T-helper 2 cell (primary cell): ENCODE measurements around the gene WDR43.
"Not testable (repeated sequence)": the region's sequence is repeated elsewhere in the genome, so short reads cannot be mapped to it uniquely, and the experiment has no call there.

Source experiments
- DNase-seq, 5 experiments: peaks; one replicate each; pipeline versions ENCODE4 v3.0.0 to v3.0.0-alpha.2; 2012 to 2022

WDR43 gene

DNA sequence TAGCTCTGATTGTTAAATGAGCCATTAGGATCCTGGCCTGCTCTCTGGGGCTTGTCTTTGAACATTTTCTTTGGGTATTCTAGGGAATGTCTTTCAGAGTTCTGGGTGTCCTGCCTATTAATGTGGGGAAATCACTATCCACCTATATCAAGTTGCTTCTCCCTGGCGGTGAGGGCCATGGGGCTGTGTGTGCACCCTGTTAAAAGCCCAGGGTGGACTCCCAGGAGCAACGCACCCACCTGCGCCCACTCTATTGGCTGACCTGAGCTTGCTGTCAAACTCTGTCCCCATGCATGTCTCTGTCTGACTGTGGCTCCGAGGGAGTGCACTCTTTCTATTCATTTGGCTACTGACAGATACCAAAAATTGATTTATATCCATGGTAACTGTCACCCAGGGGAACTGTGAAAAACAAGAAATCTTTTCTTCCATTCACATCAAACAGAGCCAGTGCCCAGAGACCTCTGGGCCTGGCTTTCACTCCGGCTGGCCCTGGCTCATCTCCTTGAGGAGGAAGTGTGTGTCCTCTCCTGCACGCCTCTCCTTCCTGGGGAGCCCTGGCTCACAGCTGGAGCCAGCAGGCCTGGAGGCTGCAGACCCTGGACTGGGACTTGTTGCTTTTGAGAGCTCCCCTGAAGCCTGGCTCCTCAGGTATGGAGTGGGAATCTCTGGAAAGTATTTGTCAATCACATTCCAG, 76.1 kb downstream of the WDR43 start:
- no peak for DNase-seq

DNA sequence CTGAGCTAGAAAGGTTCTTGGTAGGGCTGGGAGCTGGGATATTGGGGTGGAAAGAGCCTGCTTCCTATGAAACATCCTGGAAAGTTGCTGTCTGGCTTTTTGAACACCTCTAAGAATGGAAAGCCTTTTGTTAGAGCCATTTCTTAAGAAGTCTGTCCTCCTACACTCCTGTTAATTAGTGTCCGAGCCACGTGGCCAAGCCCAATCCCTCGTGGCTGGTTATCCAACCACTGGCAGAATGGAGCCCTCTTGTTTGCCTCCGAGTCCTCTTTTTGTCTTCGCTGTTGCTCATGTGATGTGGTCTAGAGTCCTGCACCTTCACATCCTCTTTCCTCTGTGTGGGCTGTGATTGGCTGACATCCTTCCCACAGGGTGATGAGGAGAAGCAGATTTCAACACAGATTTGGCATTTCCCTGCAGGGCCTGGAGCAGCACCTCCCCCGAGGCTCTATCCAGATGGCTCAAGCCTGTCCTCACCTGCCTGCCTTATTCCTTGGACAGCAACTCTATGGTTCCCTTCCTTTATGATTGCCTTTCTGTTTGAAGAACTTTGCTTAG, 78.4 kb downstream of the WDR43 start:
- peak in 2 of 5 experiments; percentile 7 to 34 for DNase-seq

DNA sequence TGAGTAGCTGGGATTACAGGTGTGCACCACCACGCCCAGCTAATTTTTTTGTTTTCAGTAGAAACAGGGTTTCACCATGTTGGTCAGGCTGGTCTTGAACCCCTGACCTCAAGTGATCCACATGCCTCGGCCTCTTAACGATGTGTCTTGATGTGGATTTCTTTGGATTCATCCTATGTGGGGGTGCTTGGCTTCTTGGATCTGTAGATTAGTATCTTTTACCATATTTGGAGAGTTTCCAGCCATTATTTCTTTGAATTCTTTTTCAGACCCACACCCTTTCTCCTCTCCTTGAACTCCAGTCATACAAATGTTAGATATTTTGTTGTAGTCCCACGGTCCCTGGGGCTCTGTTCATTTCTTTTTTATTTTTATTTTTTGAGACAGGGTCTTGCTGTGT, 79.8 kb downstream of the WDR43 start:
- DNase-seq = no peak

DNA sequence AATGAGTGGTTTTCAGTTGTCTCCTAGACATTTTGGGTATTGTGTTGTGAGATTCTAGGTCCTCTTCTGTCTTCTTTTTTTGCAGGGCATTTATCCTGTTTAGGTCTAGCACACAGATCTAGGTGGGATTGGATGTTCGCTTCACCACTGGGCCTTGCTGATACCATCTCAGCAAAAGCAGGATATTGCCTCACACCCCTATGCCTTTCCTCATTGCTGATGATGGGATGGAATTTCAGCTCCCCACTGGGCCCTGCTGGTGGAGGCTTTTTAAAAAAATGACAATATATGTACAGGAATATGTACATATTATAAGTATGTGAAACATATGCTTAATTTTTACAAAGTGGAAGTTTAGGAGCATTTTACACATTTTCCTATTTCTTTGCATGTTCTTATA, 81.2 kb downstream of the WDR43 start:
- no peak for DNase-seq

DNA sequence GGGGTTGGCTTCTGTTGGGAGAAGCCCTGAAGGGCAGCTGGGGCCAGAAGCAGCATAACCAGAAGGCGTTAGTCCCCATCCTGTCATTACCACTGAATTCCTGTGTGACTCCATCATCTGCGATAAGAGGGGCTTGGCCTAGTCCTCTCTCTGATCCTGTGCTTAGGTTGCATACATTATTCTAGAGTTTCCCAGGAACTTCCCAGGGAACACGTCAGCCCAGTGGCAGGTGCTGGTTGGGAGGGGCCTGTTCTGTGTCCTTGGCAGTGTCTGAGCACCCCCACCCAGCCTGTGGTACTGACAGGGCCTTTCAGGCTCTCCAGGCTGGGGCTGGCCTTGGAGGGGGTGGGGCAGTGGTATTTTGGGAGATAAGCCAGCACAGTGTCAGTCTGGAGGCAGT, 82.1 kb downstream of the WDR43 start:
- DNase-seq = no peak

DNA sequence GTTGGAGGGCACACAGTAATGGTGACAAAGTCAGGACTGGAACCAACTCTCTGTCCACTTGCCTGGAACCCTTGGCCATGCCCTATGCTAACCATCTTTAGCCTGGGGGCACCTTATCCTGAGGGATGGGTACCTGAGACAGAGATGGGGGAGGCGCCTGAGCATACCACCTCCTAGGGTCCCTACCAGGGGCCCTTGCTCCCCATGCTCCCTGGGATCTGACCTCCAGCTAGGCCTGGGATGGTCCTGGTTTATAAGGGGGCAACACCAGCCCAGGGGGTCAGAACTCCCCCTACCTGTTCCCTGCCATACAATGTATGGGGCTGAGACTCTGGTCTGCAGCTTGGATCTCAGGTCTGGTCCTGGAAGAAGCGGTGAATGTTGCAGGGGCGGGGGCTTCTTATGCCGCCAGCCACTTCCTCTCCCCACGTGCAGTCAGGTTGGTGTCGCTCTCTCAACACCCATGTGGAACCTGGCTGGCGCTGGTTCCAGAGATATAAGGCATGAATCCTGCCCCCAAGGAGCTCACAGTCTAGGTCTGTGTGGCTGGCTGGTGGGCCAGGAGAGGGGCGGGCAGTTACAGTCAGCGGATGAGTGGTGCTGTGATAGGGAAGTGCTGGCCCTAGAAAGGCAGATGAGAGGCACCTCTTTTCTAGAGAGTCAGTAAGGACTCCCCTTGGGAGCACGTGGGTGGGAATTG, 82.9 kb downstream of the WDR43 start:
- DNase-seq = no peak

DNA sequence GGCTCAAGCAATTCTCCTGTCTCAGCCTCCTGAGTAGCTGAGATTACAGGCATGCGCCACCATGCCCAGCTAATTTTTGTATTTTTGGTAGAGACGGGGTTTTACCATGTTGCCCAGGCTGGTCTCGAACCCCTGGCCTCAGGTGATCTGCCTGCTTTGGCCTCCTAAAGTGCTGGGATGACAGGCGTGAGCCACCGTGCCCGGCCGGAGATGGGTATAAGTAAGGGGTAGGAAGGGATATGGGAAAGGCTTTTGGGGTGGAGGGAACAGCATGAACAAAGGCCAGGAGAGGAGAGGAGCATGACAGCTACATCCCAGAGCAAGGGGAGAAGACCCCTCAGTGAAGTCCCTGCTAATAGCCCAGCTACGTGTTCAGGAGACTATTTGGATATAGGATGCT, 83.5 kb downstream of the WDR43 start:
- DNase-seq = not testable (repeated sequence)

DNA sequence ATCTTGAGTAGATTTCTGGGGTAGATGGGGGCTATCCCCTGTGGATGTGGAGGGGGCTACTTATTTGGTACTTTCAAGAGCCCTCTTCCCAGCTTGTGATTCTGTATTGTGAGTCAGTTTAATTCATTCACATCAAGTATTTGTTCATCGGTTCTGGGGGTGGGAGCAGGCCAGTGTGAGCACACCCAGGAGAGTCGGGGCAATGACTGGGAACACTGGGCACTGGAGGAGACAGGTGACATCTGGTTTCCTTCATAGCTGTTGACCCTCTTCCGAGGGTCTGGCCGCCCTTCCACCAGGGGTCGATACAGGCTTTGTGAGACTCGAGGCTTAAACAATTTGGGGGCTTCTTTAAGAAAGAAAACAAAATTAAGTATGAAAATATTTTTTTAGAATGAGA, 84.1 kb downstream of the WDR43 start:
- DNase-seq = no peak

DNA sequence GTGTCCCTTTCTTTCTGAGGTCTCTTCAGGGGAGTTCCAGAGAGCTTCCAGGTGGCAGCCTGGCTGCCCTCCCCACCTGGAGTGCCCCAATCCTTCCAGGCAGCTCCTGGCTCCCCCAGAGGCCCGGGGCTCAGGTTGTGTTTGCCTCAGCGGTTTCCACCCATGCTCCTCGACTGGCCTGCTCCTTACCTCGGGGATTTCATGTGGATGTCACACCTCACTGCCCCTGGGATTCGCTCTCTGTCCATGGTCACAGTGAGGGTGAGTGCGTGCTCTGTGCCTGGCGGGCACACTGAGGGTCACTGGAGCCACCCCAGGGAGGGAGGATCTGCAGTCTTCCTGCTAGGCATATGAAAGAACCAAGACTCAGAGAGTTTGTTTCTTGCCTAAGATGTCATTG, 84.6 kb downstream of the WDR43 start:
- no peak for DNase-seq

DNA sequence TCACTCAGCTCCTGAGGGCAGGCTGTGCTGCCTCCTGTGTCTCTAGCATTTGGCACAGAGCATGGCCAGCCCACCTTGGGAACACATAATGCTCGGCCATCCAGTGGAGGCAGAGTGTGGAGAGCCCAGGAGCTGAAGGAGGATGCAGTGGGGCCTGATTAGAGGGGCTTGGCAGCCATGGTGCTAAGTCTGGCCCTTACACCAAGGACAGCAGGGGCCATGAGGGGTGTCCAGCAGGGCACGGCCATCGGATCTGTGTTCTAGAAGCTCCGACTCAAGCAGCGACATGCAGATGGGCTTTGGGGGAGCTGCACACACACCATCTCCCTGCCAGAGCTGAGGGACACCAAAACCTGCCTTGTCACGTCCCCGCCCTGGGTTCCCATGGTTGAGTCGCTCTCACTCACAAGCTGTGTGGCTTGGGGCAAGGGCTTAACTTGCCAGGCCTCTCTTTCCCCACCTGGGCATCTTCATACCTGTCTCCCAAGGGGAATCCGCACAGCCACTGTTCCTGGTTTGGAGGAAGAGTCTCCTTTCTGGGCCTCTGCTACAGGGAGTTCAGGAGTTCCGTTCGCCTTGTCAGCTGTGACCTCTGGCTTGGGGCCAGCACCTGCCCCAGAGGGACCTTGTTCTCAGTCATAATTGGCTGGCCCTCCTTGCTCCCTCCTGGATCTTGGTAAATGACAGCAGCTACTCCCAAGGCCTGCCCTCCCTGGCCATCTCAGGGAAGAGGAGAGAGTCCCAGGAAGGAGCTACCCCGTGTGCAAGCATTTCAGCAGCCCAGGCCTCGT, 85.3 kb downstream of the WDR43 start:
- no peak for DNase-seq

DNA sequence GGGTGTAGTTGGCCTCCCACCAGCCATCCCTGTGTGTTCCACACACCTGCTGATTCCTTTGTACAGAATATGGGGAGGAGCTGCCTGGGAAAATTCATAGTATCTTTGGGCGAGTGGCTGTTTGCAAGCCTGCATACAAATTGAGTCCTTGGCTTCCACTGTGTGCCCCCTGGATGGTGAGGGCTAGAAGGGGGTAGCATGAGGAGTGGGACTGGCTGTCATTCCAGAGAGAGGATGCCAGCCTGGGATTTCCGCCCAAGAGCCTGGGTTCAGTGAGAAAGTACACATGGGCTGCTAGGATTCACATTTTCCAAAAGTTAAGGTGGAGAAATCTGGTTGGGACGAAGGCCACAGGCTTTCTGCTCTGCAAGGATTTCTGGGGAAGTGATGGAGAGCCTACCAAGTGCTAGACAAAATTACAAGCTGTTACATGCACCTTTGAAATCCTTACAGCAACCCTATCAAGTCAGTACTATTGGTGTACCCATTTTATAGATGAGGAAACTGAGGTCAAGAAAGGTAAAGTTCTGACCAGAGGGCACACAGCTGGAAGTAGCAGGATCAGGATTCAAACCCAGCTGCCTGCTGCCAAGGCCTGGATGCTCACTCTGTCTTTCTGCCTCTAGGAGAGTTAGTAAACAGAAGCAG, 86.0 kb downstream of the WDR43 start:
- DNase-seq = no peak

DNA sequence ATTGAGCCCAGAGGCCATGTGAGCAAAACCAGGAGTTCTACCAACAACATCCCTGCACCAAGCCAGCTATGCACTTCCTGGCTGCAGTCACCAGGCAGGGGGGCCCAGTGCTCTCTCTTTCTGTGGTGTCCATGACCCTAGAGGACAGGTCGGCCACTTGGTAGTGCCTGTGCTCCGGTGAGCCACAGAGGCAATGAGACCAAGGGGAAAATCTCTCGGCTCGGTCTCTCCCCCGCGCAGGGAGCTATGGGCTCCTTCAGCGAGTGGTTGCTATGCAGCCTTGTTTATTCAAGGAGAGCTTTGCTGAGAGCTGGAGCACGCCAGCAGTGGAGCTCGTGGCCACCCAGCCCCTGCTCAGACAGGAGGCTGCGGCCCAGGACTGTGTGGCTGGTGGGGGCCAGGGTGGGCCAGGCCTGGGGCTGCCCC, 86.6 kb downstream of the WDR43 start, which contains the start of gene TOGARAM2:
TSS of gene TOGARAM2 (plus strand) at position 283 of the 426 bp plus-strand sequence. CDS start 13,537 bp downstream, outside the sequence.
- no peak for DNase-seq

DNA sequence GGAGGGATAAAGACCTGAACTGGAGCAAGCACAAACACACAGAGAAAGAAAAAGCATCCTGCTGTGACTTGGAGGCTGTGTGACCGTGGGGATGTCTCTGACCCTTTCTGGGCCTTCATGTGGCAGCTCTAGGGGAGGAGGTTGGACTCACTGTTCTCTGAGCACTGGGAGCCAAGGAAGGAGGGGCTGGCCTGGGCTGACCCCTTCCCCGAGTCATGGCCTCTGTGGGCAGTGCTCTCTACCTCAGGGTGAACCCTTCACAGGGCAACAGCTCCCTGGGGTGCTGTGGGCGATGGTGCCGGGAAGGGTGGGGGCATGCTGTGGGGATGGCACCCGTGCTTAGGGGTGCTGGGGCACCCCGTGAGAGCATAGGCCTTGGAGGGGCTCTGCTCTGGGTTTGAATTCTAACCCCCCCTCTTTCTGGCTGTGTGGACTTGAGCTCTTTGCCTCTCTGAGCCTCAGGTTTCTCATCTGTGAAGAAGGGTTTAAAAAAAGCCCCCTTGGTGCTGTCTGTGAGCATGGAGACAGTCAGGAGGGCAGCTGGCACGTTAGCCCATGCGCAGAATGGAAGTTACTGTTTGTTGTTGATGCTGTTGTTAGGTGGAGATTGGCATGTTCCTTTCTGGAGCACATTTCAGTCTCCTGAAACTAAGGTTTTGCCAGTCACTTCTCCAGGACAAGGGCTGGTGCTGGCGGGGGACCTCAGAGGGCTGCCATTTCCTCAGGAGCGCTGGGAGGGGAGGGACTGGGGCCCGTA, 87.3 kb downstream of the WDR43 start:
- DNase-seq = no peak

DNA sequence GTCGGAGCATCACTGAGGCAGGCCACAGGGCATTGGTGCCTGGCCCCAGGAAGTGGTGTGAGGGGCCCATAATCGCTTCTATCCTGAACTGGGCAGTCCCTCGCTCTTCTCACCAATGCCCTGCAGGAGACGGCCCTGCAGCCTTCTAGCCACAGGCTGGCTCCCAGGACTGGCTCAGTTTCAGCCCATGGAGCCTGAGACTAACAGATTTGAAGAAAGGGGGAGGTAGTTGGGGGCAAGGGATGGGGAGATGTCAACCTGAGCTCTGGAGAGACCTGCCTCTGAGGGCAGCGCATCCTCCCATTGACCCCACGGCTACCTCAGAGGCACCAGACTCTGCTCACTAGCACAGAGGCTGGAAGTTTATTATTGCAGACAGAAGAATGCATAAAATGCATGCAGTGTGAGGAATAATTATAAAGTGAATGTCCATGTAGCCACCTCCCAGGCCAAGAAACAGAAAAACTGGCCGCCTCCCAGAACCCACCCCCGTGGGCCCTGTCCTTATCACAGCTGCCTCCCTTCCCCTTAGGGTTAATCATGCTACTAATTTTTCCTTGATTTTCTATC, 88.0 kb downstream of the WDR43 start:
- DNase-seq = no peak

DNA sequence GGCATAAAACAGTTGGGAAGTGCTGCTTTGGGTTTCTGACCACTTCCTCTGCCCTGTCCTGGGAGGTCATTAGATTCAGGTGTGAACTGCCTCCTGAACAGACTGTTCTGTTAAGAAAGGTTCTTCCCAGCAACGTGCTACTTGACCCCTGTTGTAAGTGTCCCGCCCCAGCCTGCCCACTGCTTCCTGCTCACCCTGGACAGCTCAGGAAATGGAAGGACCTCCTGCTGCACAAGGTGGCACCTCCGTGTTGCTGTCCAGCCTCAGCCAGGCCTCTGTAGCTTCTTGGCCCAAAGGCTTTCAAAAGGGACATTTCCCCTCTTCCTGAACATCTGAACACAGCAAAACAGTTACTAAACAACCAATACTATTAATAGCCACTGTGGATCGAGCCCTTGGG, 92.0 kb downstream of the WDR43 start:
- no peak for DNase-seq

DNA sequence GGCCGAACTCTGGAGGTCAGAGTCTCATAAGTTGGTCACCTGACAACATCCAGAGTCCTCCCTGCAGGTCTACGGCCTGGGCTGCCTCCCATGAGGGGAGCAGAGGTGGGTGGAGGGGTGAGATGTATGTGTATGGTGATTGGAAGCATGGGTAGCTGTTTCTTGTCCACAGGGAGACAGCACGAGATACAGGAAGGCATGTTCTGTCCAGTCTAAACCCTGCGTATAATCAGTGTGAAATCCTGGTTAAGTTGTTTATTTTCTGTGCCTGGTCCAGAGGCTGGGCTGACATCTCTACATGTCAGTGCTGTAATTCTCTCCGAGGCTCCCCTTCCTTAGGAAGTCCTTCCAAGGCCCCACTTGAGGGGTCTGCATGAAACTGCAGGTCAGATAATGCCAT, 95.5 kb downstream of the WDR43 start:
- DNase-seq = no peak

DNA sequence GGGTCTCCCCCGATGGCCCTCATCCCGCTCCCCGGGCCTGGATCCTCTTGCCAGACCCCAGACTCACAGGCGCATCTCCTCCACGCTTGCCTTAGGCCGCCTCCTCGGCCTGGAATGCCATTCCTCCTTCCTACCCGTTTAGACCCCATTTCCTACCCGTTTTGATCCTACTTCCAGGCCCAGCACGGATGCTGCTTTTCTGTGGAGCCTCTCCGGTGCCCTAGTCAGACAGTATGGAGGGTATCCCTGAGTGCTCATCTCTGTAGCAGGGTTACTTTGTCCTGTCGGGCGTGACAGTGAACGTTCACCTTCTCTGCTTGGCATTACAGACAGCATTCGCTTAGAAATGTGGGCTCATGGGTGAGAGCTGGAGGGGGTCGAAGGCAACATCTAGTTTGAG, 96.0 kb downstream of the WDR43 start:
- no peak for DNase-seq

DNA sequence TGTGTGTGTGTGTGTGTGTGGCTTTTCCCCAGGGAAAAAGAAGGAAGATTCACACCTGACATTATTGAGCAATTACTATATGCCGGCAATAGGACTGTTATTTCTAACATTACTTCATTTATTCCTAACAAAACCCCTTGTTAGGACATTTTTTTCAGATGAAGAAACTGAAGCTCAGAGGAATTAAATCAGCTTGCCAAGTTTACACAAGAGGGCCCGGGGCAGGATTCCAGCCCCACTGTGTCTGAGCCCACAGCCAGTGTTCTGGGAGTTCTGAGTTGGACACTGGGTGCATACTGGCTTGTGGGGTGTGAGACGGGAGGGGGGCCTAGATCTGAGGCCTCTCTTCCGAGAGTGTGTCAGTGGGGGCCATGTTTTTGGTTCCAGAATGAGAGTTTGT, 96.6 kb downstream of the WDR43 start:
- no peak for DNase-seq

DNA sequence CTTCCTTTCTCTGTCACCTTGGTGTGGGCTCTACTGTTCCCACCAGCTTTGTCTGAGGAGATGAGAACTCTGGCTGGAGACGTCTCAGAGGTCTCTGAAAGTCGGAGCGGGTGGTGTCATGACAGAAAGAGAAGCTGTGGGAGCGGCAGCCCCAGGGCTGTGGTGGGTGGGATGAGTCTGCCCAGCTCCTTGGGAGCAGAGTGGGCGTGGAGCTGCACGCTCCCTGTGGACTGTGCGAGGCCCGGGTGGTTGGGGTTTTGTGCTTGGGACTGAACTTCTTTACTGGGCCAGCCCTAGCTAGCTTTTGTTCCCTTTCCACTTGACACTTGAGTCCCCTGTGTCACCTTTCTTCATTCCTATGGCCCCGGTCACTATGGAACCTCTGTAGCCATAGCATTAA, 97.0 kb downstream of the WDR43 start:
- DNase-seq = no peak

DNA sequence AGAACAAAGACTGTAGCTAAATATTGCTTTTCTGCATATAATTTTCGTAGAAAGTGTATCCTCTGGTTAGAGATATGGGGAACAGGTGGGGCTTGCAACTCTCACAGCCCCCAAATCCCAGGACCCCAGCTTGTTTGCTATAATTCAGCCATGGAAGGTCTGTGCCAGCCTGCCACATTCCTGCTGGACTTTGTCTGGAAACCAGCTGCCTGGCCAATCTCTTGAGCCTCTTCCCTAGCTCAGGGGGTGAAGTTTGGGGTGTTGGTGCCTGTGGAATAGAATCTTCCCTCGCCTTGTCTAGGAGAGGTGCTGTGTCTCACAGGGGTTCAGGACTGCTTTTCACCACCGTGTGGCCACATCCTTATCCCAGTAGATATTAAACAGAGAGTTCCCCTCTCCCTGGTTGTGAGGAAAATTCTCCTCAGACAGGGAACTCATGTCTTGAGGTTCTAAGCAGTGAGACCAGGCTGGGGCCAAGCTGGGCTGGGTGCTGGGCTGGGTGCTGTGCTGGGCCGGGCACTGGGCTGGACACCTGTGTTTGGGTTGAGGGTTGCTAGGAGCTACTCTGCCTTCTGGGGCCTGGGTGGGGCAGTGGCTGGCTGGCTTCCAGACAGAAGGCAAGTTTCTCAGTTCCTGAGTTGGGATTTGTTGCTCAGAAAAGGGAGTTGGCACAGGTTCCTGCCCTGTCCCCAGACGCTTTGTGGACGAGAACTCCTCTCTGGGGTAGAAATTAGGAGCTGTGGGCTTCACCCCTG, 98.9 kb downstream of the WDR43 start:
- DNase-seq = no peak

DNA sequence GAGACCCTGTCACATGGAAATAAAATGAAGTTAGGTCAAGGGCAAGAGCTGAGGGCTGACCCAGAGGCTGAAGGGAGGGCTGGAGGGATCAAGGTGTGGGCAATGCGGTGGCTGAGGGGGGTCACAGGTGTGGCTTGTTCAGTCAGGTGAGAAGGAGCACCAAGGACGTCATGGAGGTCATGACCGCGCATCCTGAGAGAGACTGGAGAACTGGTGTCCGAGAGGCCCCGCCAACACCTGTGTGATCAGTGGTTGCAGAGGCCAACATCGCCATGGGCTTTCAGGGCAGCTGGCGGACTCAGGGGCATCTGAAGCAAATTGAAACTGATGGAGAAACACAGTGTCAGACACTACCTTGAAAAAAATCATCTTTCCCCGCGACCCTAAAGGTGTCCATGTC, 99.6 kb downstream of the WDR43 start:
- no peak for DNase-seq
